Breast epithelium (tissue), 3 donors: ENCODE results near the gene XRRA1.
"Not testable (repeated sequence)": the region's sequence is repeated elsewhere in the genome, so short reads cannot be mapped to it uniquely, and the experiment has no call there.

Experiments used
- POLR2A ChIP-seq: fragments of 450-650 bp; IDR thresholded peaks from one replicate; pipeline ENCODE4 v1.6.1; 2016; ENCODE audit warnings: antibody characterized with exemption, mild to moderate bottlenecking, moderate library complexity
- TF ChIP-seq, protein P1 (sequence below), 3 donors: fragments of 450-650 bp; IDR thresholded peaks; one replicate each; pipeline ENCODE4 v1.5.1; 2016 to 2017; ENCODE audit warnings: antibody characterized with exemption in 3 of 3, mild to moderate bottlenecking in 3 of 3, moderate library complexity in 3 of 3

DNA sequence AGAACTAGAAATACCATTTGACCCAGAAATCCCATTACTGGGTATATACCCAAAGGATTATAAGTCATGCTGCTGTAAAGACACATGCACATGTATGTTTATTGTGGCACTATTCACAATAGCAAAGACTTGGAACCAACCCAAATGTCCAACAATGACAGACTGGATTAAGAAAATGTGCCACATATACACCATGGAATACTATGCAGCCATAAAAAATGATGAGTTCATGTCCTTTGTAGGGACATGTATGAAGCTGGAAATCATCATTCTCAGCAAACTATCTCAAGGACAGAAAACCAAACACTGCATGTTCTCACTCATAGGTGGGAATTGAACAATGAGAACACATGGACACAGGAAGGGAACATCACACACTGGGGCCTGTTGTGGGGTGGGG lies 55.9 kb downstream of the XRRA1 start:
- TF ChIP-seq, protein P1, sequence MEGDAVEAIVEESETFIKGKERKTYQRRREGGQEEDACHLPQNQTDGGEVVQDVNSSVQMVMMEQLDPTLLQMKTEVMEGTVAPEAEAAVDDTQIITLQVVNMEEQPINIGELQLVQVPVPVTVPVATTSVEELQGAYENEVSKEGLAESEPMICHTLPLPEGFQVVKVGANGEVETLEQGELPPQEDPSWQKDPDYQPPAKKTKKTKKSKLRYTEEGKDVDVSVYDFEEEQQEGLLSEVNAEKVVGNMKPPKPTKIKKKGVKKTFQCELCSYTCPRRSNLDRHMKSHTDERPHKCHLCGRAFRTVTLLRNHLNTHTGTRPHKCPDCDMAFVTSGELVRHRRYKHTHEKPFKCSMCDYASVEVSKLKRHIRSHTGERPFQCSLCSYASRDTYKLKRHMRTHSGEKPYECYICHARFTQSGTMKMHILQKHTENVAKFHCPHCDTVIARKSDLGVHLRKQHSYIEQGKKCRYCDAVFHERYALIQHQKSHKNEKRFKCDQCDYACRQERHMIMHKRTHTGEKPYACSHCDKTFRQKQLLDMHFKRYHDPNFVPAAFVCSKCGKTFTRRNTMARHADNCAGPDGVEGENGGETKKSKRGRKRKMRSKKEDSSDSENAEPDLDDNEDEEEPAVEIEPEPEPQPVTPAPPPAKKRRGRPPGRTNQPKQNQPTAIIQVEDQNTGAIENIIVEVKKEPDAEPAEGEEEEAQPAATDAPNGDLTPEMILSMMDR (IDR thresholded peaks at IDR 0.05): not testable (repeated sequence)
- TF ChIP-seq POLR2A: not testable (repeated sequence)
